ENCODE data around the gene NCKAP5. TPM values are rescaled to one million over a fixed set of nuclear protein-coding genes. Genes with fewer than 3 reads are reported as not detected.

The NCKAP5 gene
- total and polyA plus RNA-seq, 7 donors: 0.03 to 1.2 (median 0.22) TPM

DNA sequence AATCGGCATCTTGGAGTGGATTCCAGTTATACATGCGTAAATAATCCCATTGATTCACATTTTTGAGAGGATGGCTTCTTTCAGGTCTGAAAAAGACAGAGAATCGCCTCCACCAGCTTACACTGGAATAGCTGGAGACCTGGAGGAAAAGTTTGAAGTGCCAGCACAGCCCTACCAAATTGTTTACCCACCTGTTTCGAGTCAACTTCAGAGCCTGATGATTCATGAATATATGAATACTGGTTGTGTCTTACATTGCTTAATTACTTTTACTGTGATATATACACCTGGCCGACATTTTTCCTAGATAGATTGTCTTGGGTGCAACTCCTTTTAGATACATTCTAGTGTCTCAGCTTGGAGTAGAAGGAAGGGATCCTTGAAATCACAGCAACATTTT lies 335 bp upstream of the NCKAP5 start:
- no peak for DNase-seq
- Histone ChIP-seq H3K4me3 (peak overlapping the region; percentile 43), H3K36me3 (ENCODE audit: insufficient read depth in 1 of 2, low read depth in 1 of 2) (no peaks in the 10 kb centered on the region), H3K27me3 (ENCODE audit: insufficient read depth in 3 of 3, low read length in 2 of 3) (peaks cover 0 to 3% (median 0%) of the 10 kb centered on the region in 3 donors), H3K27ac (no peak overlapping the region), H3K9me3 (no peaks in the 10 kb centered on the region), H3K4me1 (peaks cover 3% of the 10 kb centered on the region)
- TF ChIP-seq, protein P1, sequence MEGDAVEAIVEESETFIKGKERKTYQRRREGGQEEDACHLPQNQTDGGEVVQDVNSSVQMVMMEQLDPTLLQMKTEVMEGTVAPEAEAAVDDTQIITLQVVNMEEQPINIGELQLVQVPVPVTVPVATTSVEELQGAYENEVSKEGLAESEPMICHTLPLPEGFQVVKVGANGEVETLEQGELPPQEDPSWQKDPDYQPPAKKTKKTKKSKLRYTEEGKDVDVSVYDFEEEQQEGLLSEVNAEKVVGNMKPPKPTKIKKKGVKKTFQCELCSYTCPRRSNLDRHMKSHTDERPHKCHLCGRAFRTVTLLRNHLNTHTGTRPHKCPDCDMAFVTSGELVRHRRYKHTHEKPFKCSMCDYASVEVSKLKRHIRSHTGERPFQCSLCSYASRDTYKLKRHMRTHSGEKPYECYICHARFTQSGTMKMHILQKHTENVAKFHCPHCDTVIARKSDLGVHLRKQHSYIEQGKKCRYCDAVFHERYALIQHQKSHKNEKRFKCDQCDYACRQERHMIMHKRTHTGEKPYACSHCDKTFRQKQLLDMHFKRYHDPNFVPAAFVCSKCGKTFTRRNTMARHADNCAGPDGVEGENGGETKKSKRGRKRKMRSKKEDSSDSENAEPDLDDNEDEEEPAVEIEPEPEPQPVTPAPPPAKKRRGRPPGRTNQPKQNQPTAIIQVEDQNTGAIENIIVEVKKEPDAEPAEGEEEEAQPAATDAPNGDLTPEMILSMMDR (IDR thresholded peaks at IDR 0.05): no peak
- ATAC-seq: peak in 1 of 4 donors; percentile 14
- intact Hi-C loops (cut with DNase I): loop anchor here in 1 of 2 donors (5.0 to 10.0 kb wide), 2 partner anchors 924 to 1021 kb away; no protein-coding TSS in a partner anchor
- 25 to 43% (median 36%) methylated on average over 5 of the region's 5 CpGs for WGBS, 3 donors

DNA sequence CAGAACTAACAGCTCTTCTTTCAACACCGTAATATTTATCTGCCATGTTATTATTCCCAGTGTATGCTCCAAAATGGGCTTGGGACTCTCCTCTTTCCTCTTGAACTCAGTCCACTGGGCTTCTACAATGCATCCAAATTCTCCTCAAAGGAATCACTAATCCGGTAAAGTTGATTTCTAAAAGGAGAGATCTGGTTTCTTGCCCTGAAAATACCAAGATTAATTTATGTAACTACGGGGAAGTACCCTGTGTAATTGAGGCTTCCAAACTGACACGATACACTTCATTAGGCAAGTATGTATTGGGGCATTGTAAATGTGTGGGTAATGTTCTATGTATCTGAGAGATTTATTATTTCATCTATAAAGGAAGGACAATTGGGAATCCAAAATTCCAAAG lies 5.7 kb downstream of the NCKAP5 start:
- ATAC-seq: no peak
- no peaks in the 10 kb centered on the region for H3K36me3 ChIP-seq (ENCODE audit: insufficient read depth in 1 of 2, low read depth in 1 of 2)
- no peak for DNase-seq
- H3K9me3 ChIP-seq: no peaks in the 10 kb centered on the region
- H3K4me1 ChIP-seq: no peaks in the 10 kb centered on the region
- no peak overlapping the region for H3K27ac ChIP-seq
- H3K4me3 ChIP-seq: no peak overlapping the region
- intact Hi-C loops (cut with DNase I): loop anchor here in 1 of 2 donors (10.0 kb wide), 1 partner anchor 918 kb away; no protein-coding TSS in a partner anchor
- peaks cover 0 to 3% (median 0%) of the 10 kb centered on the region in 3 donors for H3K27me3 ChIP-seq (ENCODE audit: insufficient read depth in 3 of 3, low read length in 2 of 3)
- TF ChIP-seq, protein P1 (IDR thresholded peaks at IDR 0.05): no peak
- 58 to 80% (median 59%) methylated on average over 4 of the region's 4 CpGs for WGBS, 3 donors

DNA sequence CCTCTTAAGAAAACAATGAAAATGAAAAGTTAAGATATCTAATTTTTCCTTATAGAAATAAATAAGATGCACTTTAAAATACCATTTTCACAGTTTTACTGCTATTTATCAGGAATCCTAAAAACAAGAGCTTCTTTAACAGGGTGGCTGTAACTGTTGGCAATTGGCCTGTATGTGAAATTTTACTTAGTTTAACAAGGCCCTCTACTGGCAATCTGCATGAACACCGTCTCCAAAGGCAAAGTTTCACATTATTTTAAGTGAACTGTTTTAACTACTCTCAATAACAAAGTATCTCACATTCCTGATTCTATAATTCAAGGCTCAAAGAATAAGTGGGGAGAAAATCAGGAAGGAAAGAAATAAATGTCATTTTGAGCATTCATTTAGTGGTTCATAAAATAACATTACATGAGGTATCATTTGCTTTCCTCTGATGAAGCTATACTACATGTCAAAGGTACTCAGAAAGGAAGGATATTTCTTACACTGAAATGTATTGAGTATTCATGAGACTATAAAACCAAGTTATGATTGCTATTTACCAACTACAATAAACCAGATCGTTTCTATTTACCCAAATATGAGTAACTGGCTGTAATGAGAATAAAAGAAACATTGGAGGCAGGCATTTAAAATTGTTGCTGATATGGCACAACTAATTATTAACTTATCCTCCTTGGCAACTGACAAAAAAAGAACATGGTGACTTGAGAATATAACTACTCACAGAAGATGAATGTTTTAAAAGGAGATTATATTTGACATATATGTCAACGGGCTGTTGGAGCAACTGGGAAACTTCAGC lies 7.0 kb downstream of the NCKAP5 start:
- intact Hi-C loops (cut with DNase I): loop anchor here in 1 of 2 donors (10.0 kb wide), 1 partner anchor 916 kb away; no protein-coding TSS in a partner anchor
- no peaks in the 10 kb centered on the region for H3K27me3 ChIP-seq (ENCODE audit: insufficient read depth in 3 of 3, low read length in 2 of 3)
- no peaks in the 10 kb centered on the region for H3K9me3 ChIP-seq
- H3K4me1 ChIP-seq: no peaks in the 10 kb centered on the region
- TF ChIP-seq, protein P1 (IDR thresholded peaks at IDR 0.05): peak; percentile 51
- no peak overlapping the region for H3K4me3 ChIP-seq
- no peaks in the 10 kb centered on the region for H3K36me3 ChIP-seq (ENCODE audit: insufficient read depth in 1 of 2, low read depth in 1 of 2)
- ATAC-seq: peak in 1 of 4 donors; percentile 45
- DNase-seq: no peak
- 47 to 53% (median 49%) methylated on average over 3 of the region's 3 CpGs for WGBS, 3 donors
- no peak overlapping the region for H3K27ac ChIP-seq

DNA sequence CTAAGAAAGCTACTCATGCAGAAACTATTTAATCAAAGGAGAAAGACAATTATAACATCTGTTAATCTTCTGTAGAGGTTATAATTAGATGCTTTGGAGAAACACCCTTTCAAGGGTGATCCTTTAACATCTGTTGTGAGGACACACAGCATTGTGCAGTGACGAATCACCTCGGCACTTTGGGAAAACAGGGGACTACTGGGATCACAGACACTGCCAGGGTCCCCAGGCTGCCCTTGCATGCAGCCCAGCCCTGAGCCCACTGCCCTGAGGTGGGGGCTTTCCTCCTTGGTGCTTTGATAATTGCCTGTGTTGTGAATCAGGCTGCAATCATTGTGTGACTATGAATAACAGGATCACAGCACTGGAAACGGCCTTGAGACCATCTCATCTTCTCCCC lies 10.6 kb downstream of the NCKAP5 start:
- ATAC-seq: no peak

More for the DNA sequence above, 10.6 kb downstream of the NCKAP5 start:
- DNase-seq: no peak
- H3K27ac ChIP-seq: no peak overlapping the region
- H3K4me3 ChIP-seq: no peak overlapping the region
- no peaks in the 10 kb centered on the region for H3K9me3 ChIP-seq
- no peaks in the 10 kb centered on the region for H3K27me3 ChIP-seq (ENCODE audit: insufficient read depth in 3 of 3, low read length in 2 of 3)
- intact Hi-C loops (cut with DNase I): no loop called here
- no peaks in the 10 kb centered on the region for H3K36me3 ChIP-seq (ENCODE audit: insufficient read depth in 1 of 2, low read depth in 1 of 2)
- WGBS, 3 donors: 61 to 75% (median 73%) methylated on average over 3 of the region's 3 CpGs
- TF ChIP-seq, protein P1 (IDR thresholded peaks at IDR 0.05): no peak
- H3K4me1 ChIP-seq: no peaks in the 10 kb centered on the region
